ENCODE results near the gene FREM2. TPM values are rescaled to one million over a fixed set of nuclear protein-coding genes. Genes with fewer than 3 reads are reported as not detected.

Gene FREM2
- total RNA-seq, 1 experiment from 2014 or later: 0.05 TPM

DNA sequence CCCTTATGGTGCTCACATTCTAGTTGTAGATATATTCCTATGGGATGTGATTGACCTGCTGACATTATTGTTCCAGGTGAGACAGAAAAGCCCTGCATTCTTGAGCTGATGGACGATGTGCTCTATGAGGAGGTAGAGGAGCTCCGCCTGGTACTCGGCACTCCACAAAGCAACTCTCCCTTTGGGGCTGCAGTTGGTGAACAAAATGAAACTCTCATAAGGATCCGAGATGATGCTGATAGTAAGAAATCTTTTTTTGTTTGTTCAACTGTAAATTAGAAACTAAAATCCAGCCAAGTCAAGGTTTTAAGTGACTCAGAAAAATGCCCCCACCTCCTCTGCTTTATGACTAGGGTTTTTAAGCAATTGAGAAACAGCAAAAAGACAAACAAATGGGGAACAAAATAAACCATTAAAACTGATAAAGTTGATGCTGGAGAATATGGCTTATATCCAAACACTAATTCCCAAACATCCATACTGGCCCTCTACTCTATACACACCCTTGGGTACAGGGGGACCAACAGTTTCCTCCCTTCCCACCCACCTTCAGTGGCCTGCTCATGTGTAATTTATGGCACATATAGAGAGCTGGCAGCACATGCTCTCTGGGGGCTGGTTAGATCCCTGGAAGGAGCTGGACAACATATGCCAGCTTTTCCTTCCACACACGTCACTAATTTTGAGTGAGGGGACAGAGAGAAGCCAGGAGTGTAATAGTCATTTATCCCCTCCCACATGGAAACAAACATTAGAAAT is 164.2 kb downstream of the FREM2 start:
- no peak for ATAC-seq
- CTCF ChIA-PET: no interaction called here
- intact Hi-C loops (cut with micrococcal nuclease): no loop called here

GRCh38 chr13:38854226-38854625 is 167.3 kb downstream of the FREM2 start:
- Histone ChIP-seq H3K9me3 (ENCODE audit: control insufficient read depth in 1 of 2, insufficient read depth in 1 of 2, low read depth in 1 of 2, low read length in 2 of 2) (no peaks in the 10 kb centered on the region), H4K20me1 (ENCODE audit: insufficient read depth) (no peaks in the 10 kb centered on the region), H3K4me3 (replicated peaks in 1 of 2; ENCODE audit: low read depth in 1 of 2, low read length in 2 of 2) (no peak overlapping the region), H3K36me3 (ENCODE audit: control insufficient read depth in 1 of 2, insufficient read depth in 2 of 2, low read length in 2 of 2) (no peaks in the 10 kb centered on the region), H3K27me3 (ENCODE audit: insufficient read depth, low read length) (no peaks in the 10 kb centered on the region), H3K4me2 (ENCODE audit: low read length) (no peak overlapping the region), H3K79me2 (ENCODE audit: insufficient read depth, low read length) (no peaks in the 10 kb centered on the region), H3K4me1 (ENCODE audit: control insufficient read depth in 1 of 2, insufficient read depth in 2 of 2, low read length in 2 of 2) (no peaks in the 10 kb centered on the region), H2AFZ (ENCODE audit: low read depth, low read length, poor library complexity, severe bottlenecking) (no peak overlapping the region), H3K9me2 (ENCODE audit: insufficient read depth) (no peaks in the 10 kb centered on the region), H3K27ac (ENCODE audit: low read depth, low read length) (no peak overlapping the region), H3K9ac (ENCODE audit: low read length) (no peak overlapping the region)
- BruUV-seq (replicated peaks): no TSS peak
- DNase-seq (ENCODE audit: low read depth, low spot score) (no peak), ATAC-seq (no peak)
- ChIA-PET POLR2A (no interaction called here), RAD21 (ENCODE audit: low non-redundant PET in 1 of 2, low total read pairs in 2 of 2, uncharacterized antibody in 2 of 2, unreplicated experiment in 2 of 2) (no interaction called here), CTCF (interaction anchor here (0.9 kb wide), 1 partner anchor 18 kb away, joined by 4 read pairs; no protein-coding TSS in a partner anchor)
- intact Hi-C loops (cut with micrococcal nuclease): no loop called here
- no peak for TF ChIP-seq EZH2phosphoT487 (IDR thresholded peaks at IDR 0.05; ENCODE audit: borderline replicate concordance)
- TF ChIP-seq CBX3 (IDR thresholded peaks at IDR 0.05; ENCODE audit: low read depth): no peak
- TF ChIP-seq TCF7L2 (IDR thresholded peaks at IDR 0.05; ENCODE audit: borderline replicate concordance, extremely low read depth, insufficient read depth, insufficient read length): no peak
- TF ChIP-seq POLR2AphosphoS5 (IDR thresholded peaks at IDR 0.05; ENCODE audit: low read depth, low read length): no peak
- no peak for TF ChIP-seq JUND (IDR thresholded peaks at IDR 0.05)
- TF ChIP-seq ZNF274 (IDR thresholded peaks at IDR 0.05; ENCODE audit: low read depth, low read length): no peak
- TF ChIP-seq CEBPB (IDR thresholded peaks at IDR 0.05; ENCODE audit: low read depth): no peak
- no peak for TF ChIP-seq MAX (IDR thresholded peaks at IDR 0.05)
- TF ChIP-seq ZFX (IDR thresholded peaks at IDR 0.05): no peak
- TF ChIP-seq SP1 (IDR thresholded peaks at IDR 0.05; ENCODE audit: low read depth): no peak
- no peak for TF ChIP-seq RAD21 (IDR thresholded peaks at IDR 0.05; ENCODE audit: low read depth)
- TF ChIP-seq, protein P1, sequence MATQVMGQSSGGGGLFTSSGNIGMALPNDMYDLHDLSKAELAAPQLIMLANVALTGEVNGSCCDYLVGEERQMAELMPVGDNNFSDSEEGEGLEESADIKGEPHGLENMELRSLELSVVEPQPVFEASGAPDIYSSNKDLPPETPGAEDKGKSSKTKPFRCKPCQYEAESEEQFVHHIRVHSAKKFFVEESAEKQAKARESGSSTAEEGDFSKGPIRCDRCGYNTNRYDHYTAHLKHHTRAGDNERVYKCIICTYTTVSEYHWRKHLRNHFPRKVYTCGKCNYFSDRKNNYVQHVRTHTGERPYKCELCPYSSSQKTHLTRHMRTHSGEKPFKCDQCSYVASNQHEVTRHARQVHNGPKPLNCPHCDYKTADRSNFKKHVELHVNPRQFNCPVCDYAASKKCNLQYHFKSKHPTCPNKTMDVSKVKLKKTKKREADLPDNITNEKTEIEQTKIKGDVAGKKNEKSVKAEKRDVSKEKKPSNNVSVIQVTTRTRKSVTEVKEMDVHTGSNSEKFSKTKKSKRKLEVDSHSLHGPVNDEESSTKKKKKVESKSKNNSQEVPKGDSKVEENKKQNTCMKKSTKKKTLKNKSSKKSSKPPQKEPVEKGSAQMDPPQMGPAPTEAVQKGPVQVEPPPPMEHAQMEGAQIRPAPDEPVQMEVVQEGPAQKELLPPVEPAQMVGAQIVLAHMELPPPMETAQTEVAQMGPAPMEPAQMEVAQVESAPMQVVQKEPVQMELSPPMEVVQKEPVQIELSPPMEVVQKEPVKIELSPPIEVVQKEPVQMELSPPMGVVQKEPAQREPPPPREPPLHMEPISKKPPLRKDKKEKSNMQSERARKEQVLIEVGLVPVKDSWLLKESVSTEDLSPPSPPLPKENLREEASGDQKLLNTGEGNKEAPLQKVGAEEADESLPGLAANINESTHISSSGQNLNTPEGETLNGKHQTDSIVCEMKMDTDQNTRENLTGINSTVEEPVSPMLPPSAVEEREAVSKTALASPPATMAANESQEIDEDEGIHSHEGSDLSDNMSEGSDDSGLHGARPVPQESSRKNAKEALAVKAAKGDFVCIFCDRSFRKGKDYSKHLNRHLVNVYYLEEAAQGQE (IDR thresholded peaks at IDR 0.05; ENCODE audit: low read depth): no peak
- no peak for TF ChIP-seq EGR1 (IDR thresholded peaks at IDR 0.05; ENCODE audit: low read depth)

More for the DNA sequence above, 164.2 kb downstream of the FREM2 start:
- Histone ChIP-seq H3K36me3 (ENCODE audit: control insufficient read depth in 1 of 2, insufficient read depth in 2 of 2, low read length in 2 of 2) (no peaks in the 10 kb centered on the region), H3K9me2 (ENCODE audit: insufficient read depth) (no peaks in the 10 kb centered on the region), H3K4me1 (ENCODE audit: control insufficient read depth in 1 of 2, insufficient read depth in 2 of 2, low read length in 2 of 2) (no peaks in the 10 kb centered on the region), H3K4me3 (replicated peaks in 1 of 2; ENCODE audit: low read depth in 1 of 2, low read length in 2 of 2) (no peak overlapping the region), H2AFZ (ENCODE audit: low read depth, low read length, poor library complexity, severe bottlenecking) (no peak overlapping the region), H4K20me1 (ENCODE audit: insufficient read depth) (no peaks in the 10 kb centered on the region), H3K27me3 (ENCODE audit: insufficient read depth, low read length) (no peaks in the 10 kb centered on the region), H3K4me2 (ENCODE audit: low read length) (no peak overlapping the region), H3K9me3 (ENCODE audit: control insufficient read depth in 1 of 2, insufficient read depth in 1 of 2, low read depth in 1 of 2, low read length in 2 of 2) (no peaks in the 10 kb centered on the region), H3K9ac (ENCODE audit: low read length) (no peak overlapping the region), H3K27ac (ENCODE audit: low read depth, low read length) (no peak overlapping the region), H3K79me2 (ENCODE audit: insufficient read depth, low read length) (no peaks in the 10 kb centered on the region)
- DNase-seq (ENCODE audit: low read depth, low spot score): no peak
- no peak for TF ChIP-seq MAX (IDR thresholded peaks at IDR 0.05)
- no peak for TF ChIP-seq EZH2 (IDR thresholded peaks at IDR 0.05)
- no peak for TF ChIP-seq TCF7L2 (IDR thresholded peaks at IDR 0.05; ENCODE audit: borderline replicate concordance, extremely low read depth, insufficient read depth, insufficient read length)
- TF ChIP-seq RAD21 (IDR thresholded peaks at IDR 0.05; ENCODE audit: low read depth): no peak
- no peak for TF ChIP-seq SIN3A (IDR thresholded peaks at IDR 0.05; ENCODE audit: low read depth)
- TF ChIP-seq ELF1 (IDR thresholded peaks at IDR 0.05; ENCODE audit: borderline replicate concordance, low read depth): no peak
- ChIA-PET POLR2A (no interaction called here), RAD21 (ENCODE audit: low non-redundant PET in 1 of 2, low total read pairs in 2 of 2, uncharacterized antibody in 2 of 2, unreplicated experiment in 2 of 2) (no interaction called here)
- no TSS peak for BruUV-seq (replicated peaks)

Measured in HCT116 (cell line).